HepG2 (cell line): Measurements from ENCODE around the gene RSBN1L. TPM values are rescaled to one million over a fixed set of nuclear protein-coding genes. Genes with fewer than 3 reads are reported as not detected.

Experiments
- ARID2 ChIP-seq: sonication (generic); formaldehyde crosslinking; IDR thresholded peaks from 2 replicates; pipeline ENCODE4 v1.8.1; 2022; ENCODE audit warnings: mild to moderate bottlenecking, missing genetic modification reagents, borderline replicate concordance
- ARID3A ChIP-seq: IDR thresholded peaks from 2 replicates; pipeline ENCODE4 v1.6.1; 2012; ENCODE audit warnings: low read depth, low read length, improper control_type of control experiment
- ATF7-NPFF ChIP-seq: sonication (generic); formaldehyde crosslinking; IDR thresholded peaks from 2 replicates; pipeline ENCODE4 v1.8.1; 2023; ENCODE audit warnings: mild to moderate bottlenecking, low read depth, missing genetic modification reagents, moderate library complexity
- FOXM1 ChIP-seq: sonication (generic); formaldehyde crosslinking; IDR thresholded peaks from 2 replicates; pipeline ENCODE4 v1.5.0; 2020; ENCODE audit warnings: missing genetic modification reagents
- HMG20B ChIP-seq: conservative IDR thresholded peaks from 2 replicates; pipeline ENCODE4 v1.6.1; 2016; ENCODE audit warnings: missing genetic modification reagents, missing compliant biosample characterization
- HNF4G ChIP-seq, 2 experiments: sonication (generic) in 1 of 2; formaldehyde crosslinking in 1 of 2; IDR thresholded peaks; 2 replicates each; pipeline versions ENCODE4 v1.4.0 to v1.6.1; 2011 to 2020; ENCODE audit warnings: borderline replicate concordance in 2 of 2, low read depth in 2 of 2, mild to moderate bottlenecking in 2 of 2, low read length in 1 of 2, missing genetic modification reagents in 1 of 2, moderate library complexity in 1 of 2
- JUND ChIP-seq: sonication (generic); formaldehyde crosslinking; IDR thresholded peaks from 2 replicates; pipeline ENCODE4 v1.8.0; 2022; ENCODE audit warnings: mild to moderate bottlenecking, missing genetic modification reagents
- KMT2B ChIP-seq: IDR thresholded peaks from 2 replicates; pipeline ENCODE4 v1.6.1; 2016; ENCODE audit warnings: missing genetic modification reagents, missing compliant biosample characterization
- LBX2 ChIP-seq: sonication (generic); formaldehyde crosslinking; IDR thresholded peaks from 2 replicates; pipeline ENCODE4 v1.5.0; 2020; ENCODE audit warnings: missing genetic modification reagents, mild to moderate bottlenecking, borderline replicate concordance
- MAX ChIP-seq: IDR thresholded peaks from 2 replicates; pipeline ENCODE4 v1.6.1; 2012; ENCODE audit warnings: inconsistent platforms
- NFRKB ChIP-seq: fragments of 450-650 bp; IDR thresholded peaks from 2 replicates; pipeline ENCODE4 v1.6.1; 2017
- SNAPC4 ChIP-seq: sonication (generic); formaldehyde crosslinking; IDR thresholded peaks from 2 replicates; pipeline ENCODE4 v1.4.0; 2020; ENCODE audit warnings: mild to moderate bottlenecking, missing genetic modification reagents
- TFDP1 ChIP-seq: IDR thresholded peaks from 2 replicates; pipeline ENCODE4 v1.6.1; 2016; ENCODE audit warnings: missing compliant biosample characterization, missing genetic modification reagents, borderline replicate concordance
- ZFP36L2 ChIP-seq: sonication (generic); formaldehyde crosslinking; IDR thresholded peaks from 2 replicates; pipeline ENCODE4 v1.4.0; 2020; ENCODE audit warnings: missing genetic modification reagents
- ZFP62 ChIP-seq: sonication (generic); formaldehyde crosslinking; IDR thresholded peaks from 2 replicates; pipeline ENCODE4 v1.4.0; 2020; ENCODE audit warnings: missing genetic modification reagents
- ZMYM4 ChIP-seq: sonication (generic); formaldehyde crosslinking; IDR thresholded peaks from 2 replicates; pipeline ENCODE4 v1.8.1; 2023; ENCODE audit warnings: mild to moderate bottlenecking, missing genetic modification reagents
- ZNF264 ChIP-seq: sonication (generic); formaldehyde crosslinking; IDR thresholded peaks from 2 replicates; pipeline ENCODE4 v1.4.0; 2020; ENCODE audit warnings: missing genetic modification reagents
- ZNF335 ChIP-seq: sonication (generic); formaldehyde crosslinking; IDR thresholded peaks from 2 replicates; pipeline ENCODE4 v1.4.0; 2020; ENCODE audit warnings: missing genetic modification reagents
- ZNF350 ChIP-seq: sonication (generic); formaldehyde crosslinking; IDR thresholded peaks from 2 replicates; pipeline ENCODE4 v1.4.0; 2020; ENCODE audit warnings: mild to moderate bottlenecking, low read depth, missing genetic modification reagents, borderline replicate concordance
- ZNF546 ChIP-seq: sonication (generic); formaldehyde crosslinking; conservative IDR thresholded peaks from 2 replicates; pipeline ENCODE4 v1.8.1; 2023; ENCODE audit warnings: mild to moderate bottlenecking, missing genetic modification reagents
- ZNF577 ChIP-seq: sonication (generic); formaldehyde crosslinking; IDR thresholded peaks from 2 replicates; pipeline ENCODE4 v1.4.0; 2020; ENCODE audit warnings: mild to moderate bottlenecking, low read depth, missing genetic modification reagents, borderline replicate concordance
- ZNF605 ChIP-seq: sonication (generic); formaldehyde crosslinking; IDR thresholded peaks from 2 replicates; pipeline ENCODE4 v1.8.0; 2022; ENCODE audit warnings: mild to moderate bottlenecking, missing genetic modification reagents
- polyA plus RNA-seq, 8 experiments: library from polyadenylated mRNA; depleted of rRNA in 3 of 8; stranded (reverse) in 7 of 8; unstranded in 1 of 8; fragments of >200 nt; fragmentation: Illumina TruSeq in 4 of 8; extraction: Trizol in 4 of 8; gene quantifications; 2 replicates each; pipeline versions ENCODE4 v1.2.1 to v1.2.3, GENCODE V29; 2011 to 2016; ENCODE audit warnings: low read depth in 4 of 8, missing spikeins in 1 of 8, mixed read lengths in 1 of 8; ENCODE audit not compliant: insufficient read depth in 1 of 8
- total RNA-seq, 5 experiments: library from RNA; depleted of rRNA; stranded (reverse); fragments of >200 nt; fragmentation: Illumina TruSeq; extraction: Trizol; gene quantifications; 2 replicates each; pipeline ENCODE4 v1.2.3, GENCODE V29; 2016; ENCODE audit warnings: low read depth in 1 of 5

RSBN1L gene
- total and polyA plus RNA-seq, 2 of the 13 experiments (the other 11 are each of a cell fraction or from before 2014, with no cell fraction given), result 7.7 to 21.3 TPM

GRCh38 chr7:77798394-77799077, 102.3 kb downstream of the RSBN1L start, which contains the start of the genes PHTF2 and TMEM60 (continued):
- TF ChIP-seq LBX2, result no peak
- no peak for TF ChIP-seq ZNF605
- TF ChIP-seq JUND (CRISPR knock-in tag), result no peak
- 0 out of 2 replicates have a peak, but pooled peaks have one; percentile 51 for TF ChIP-seq ZNF335 (CRISPR knock-in tag)
- no peak for TF ChIP-seq ARID3A
- peak; percentile 38; the same call in 1 of the 2 replicates for TF ChIP-seq ZNF264 (CRISPR knock-in tag)
- no peak for TF ChIP-seq NFRKB
- TF ChIP-seq HMG20B (CRISPR knock-in tag), result no peak
- TF ChIP-seq FOXM1 (CRISPR knock-in tag), result no peak
- TF ChIP-seq TFDP1 (CRISPR knock-in tag), result peak; percentile 92
- peak; percentile 59; the same call in 1 of the 2 replicates for TF ChIP-seq SNAPC4 (CRISPR knock-in tag)
- peak; percentile 66; the same call in 1 of the 2 replicates for TF ChIP-seq ARID2 (CRISPR knock-in tag)
- no peak for TF ChIP-seq HNF4G (IDR thresholded peaks at IDR 0.05; ENCODE audit: borderline replicate concordance, low read depth, low read length)
- TF ChIP-seq HNF4G (CRISPR knock-in tag; IDR thresholded peaks at IDR 0.05; ENCODE audit: borderline replicate concordance, low read depth), result no peak
- peak; percentile 87 for TF ChIP-seq ZMYM4 (CRISPR knock-in tag)
- no peak for TF ChIP-seq ZFP62
- TF ChIP-seq ATF7-NPFF, result no peak; the same call in none of the 2 replicates
- TF ChIP-seq ZNF577, result no peak
- peak; percentile 93 for TF ChIP-seq KMT2B (CRISPR knock-in tag)
- no peak; the same call in 1 of the 2 replicates for TF ChIP-seq ZNF546 (CRISPR knock-in tag)
- no peak for TF ChIP-seq ZFP36L2 (CRISPR knock-in tag)
- TF ChIP-seq ZNF350 (CRISPR knock-in tag), result no peak; the same call in 1 of the 2 replicates
- peak; percentile 65 for TF ChIP-seq MAX
